A673 (cell line): Measurements from ENCODE around the gene ADAMTS2. TPM values are rescaled to one million over a fixed set of nuclear protein-coding genes. Genes with fewer than 3 reads are reported as not detected.

Experiments used
- BruUV-seq: library from RNA; stranded (reverse); fragments of 400-500 nt; replicated peaks from 2 replicates; lab custom pipeline; 2021; lab: Mats Ljungman, UMichigan
- CTCF ChIA-PET: fragments of 300-600 bp; sonication (Branson Sonifier 250); formaldehyde crosslinking; loops from one replicate; lab custom pipeline; 2022; ENCODE audit warnings: antibody characterized with exemption; lab: Charles Lee
- POLR2A ChIA-PET: fragments of 300-600 bp; sonication (Branson Sonifier 250); formaldehyde crosslinking; loops from one replicate; lab custom pipeline; 2022; ENCODE audit warnings: antibody characterized with exemption; ENCODE audit not compliant: low non-redundant PET; lab: Charles Lee
- DNase-seq: peaks from one replicate; pipeline ENCODE4 v3.0.0-alpha.2; 2015; ENCODE audit warnings: low spot score
- H3K27ac ChIP-seq: fragments of 200-600 bp; sonication (generic); 2 replicates; pipeline ENCODE4 v1.5.1; 2016; ENCODE audit warnings: mixed run types, low read depth, mild to moderate bottlenecking, mixed read lengths, antibody characterized with exemption, low read length; ENCODE audit not compliant: poor library complexity, severe bottlenecking
- H3K27me3 ChIP-seq: fragments of 200-600 bp; sonication (generic); replicated peaks from 2 replicates; pipeline ENCODE4 v1.6.1; 2017; ENCODE audit warnings: mixed run types, low read depth, mild to moderate bottlenecking, mixed read lengths, antibody characterized with exemption, low read length; ENCODE audit not compliant: insufficient read depth, poor library complexity
- H3K36me3 ChIP-seq: fragments of 200-600 bp; sonication (generic); 2 replicates; pipeline ENCODE4 v1.6.1; 2016; ENCODE audit warnings: mixed run types, mild to moderate bottlenecking, mixed read lengths, antibody characterized with exemption, low read length; ENCODE audit not compliant: insufficient read depth, poor library complexity, severe bottlenecking
- H3K4me1 ChIP-seq: fragments of 200-600 bp; sonication (generic); 2 replicates; pipeline ENCODE4 v1.6.1; 2017; ENCODE audit warnings: mixed run types, mild to moderate bottlenecking, mixed read lengths, antibody characterized with exemption, low read length; ENCODE audit not compliant: insufficient read depth, poor library complexity, severe bottlenecking
- H3K4me3 ChIP-seq: fragments of 200-600 bp; sonication (generic); 2 replicates; pipeline ENCODE4 v1.5.1; 2016; ENCODE audit warnings: low read depth, mixed run types, mild to moderate bottlenecking, mixed read lengths, low read length; ENCODE audit not compliant: poor library complexity, severe bottlenecking
- H3K9me3 ChIP-seq: fragments of 200-600 bp; sonication (generic); 2 replicates; pipeline ENCODE4 v1.6.1; 2016; ENCODE audit warnings: mixed run types, low read depth, mild to moderate bottlenecking, mixed read lengths, antibody characterized with exemption, low read length; ENCODE audit not compliant: poor library complexity, severe bottlenecking
- EZH2 ChIP-seq: fragments of 200-600 bp; sonication (generic); IDR thresholded peaks from 2 replicates; pipeline ENCODE4 v1.6.1; 2017; ENCODE audit warnings: borderline replicate concordance, low read depth, mild to moderate bottlenecking, mixed read lengths, antibody characterized with exemption, low read length; ENCODE audit not compliant: poor library complexity, severe bottlenecking
- intact Hi-C: fragments of 100-400 bp; cut with micrococcal nuclease; formaldehyde crosslinking; loops from one replicate; pipeline ENCODE4 v1.10.0; 2022; ENCODE audit not compliant: unreplicated experiment
- total RNA-seq: library from RNA; stranded (reverse); gene quantifications from 2 replicates; pipeline ENCODE4 v1.2.3, GENCODE V29; 2021
- TF ChIP-seq, protein P1 (sequence below): fragments of 300-800, 200-600 bp; sonication (generic); conservative IDR thresholded peaks from 2 replicates; pipeline ENCODE4 v1.5.1; 2017; ENCODE audit warnings: low read depth, mild to moderate bottlenecking, antibody characterized with exemption, low read length, moderate library complexity, mixed read lengths

ADAMTS2 gene
- total RNA-seq, 1 experiment from 2014 or later = 0.39 TPM

DNA sequence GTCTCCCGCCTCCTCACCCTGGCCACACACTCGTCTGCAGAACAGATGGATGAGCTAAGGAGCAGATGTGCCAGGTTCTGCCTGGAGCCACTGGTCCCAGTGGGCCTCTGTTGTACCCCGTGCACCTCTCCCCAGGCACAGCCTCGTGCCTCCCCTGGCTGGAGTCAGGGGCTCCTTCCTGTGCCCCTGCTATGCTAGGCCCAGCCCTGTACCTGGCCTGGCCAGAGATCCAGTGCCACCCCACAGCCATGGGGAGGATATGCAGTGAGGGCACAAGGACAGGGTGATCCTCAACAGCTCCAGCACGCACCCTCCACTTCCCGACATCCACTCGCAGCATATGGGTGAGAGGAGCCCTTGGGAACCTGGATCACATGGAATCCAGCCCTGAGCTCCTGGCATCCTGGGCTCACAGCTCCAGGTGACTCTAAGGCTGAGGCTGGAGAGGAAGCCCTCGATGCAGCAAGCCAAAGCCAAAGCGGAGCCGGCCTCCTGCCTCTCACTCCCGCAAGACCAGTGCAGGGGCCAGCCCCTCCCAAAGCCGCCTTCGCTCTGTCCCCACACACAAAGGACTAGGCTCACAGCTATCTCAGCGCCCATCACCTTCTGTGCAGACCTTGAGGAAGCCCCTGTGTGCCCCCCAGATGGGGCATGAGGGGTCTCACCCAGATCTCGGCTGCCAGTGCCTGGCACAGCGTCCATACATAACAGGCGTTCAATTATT, 23.7 kb upstream of the ADAMTS2 start:
- Histone ChIP-seq H3K4me3 (no peak overlapping the region), H3K27me3 (no peaks in the 10 kb centered on the region), H3K4me1 (no peaks in the 10 kb centered on the region), H3K9me3 (no peaks in the 10 kb centered on the region), H3K36me3 (no peaks in the 10 kb centered on the region), H3K27ac (no peak overlapping the region)
- no TSS peak for BruUV-seq
- CTCF ChIA-PET = no interaction called here
- intact Hi-C loops = no loop called here
- POLR2A ChIA-PET = no interaction called here
- no peak for TF ChIP-seq EZH2
- TF ChIP-seq, protein P1, sequence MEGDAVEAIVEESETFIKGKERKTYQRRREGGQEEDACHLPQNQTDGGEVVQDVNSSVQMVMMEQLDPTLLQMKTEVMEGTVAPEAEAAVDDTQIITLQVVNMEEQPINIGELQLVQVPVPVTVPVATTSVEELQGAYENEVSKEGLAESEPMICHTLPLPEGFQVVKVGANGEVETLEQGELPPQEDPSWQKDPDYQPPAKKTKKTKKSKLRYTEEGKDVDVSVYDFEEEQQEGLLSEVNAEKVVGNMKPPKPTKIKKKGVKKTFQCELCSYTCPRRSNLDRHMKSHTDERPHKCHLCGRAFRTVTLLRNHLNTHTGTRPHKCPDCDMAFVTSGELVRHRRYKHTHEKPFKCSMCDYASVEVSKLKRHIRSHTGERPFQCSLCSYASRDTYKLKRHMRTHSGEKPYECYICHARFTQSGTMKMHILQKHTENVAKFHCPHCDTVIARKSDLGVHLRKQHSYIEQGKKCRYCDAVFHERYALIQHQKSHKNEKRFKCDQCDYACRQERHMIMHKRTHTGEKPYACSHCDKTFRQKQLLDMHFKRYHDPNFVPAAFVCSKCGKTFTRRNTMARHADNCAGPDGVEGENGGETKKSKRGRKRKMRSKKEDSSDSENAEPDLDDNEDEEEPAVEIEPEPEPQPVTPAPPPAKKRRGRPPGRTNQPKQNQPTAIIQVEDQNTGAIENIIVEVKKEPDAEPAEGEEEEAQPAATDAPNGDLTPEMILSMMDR = no peak
- DNase-seq = no peak

DNA sequence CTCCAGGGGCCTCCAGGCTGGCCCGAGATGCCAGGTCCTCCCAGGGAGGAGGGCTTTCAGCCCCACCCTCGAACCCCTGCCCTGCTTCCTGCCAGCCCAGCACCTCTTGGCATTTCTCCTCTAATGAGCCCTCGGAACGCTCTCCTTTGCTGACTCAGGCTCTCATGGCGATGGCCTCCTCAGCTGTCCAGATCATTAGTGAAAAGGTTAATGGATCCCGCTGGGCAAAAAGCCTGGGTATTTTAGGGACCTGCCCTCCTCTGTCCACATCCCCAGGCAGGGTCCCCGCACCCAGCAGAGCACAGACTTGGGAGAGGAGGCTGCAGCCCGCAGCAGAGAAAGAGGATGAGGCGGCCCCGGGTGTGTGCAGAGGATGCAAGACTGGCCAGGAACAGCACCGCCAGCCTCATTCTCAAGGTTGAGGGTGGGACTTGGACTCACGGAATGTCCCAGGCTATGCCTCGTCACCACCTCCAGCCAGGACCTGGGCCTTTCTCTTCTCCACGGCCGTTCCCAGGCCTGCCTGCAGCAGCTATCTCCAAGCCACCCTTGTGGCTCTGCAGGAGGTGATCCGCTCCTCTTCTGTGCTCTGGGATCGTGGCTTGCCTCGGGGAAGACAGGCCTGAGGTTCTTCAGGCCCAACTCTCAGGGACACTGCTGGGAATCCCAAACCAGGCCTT, 23.0 kb upstream of the ADAMTS2 start:
- Histone ChIP-seq H3K9me3 (no peaks in the 10 kb centered on the region), H3K27ac (no peak overlapping the region), H3K4me3 (no peak overlapping the region), H3K4me1 (no peaks in the 10 kb centered on the region), H3K27me3 (no peaks in the 10 kb centered on the region), H3K36me3 (no peaks in the 10 kb centered on the region)
- intact Hi-C loops = no loop called here
- DNase-seq = no peak
- TF ChIP-seq, protein P1 = no peak
- TF ChIP-seq EZH2 = no peak
- ChIA-PET CTCF (no interaction called here), POLR2A (no interaction called here)
- no TSS peak for BruUV-seq

DNA sequence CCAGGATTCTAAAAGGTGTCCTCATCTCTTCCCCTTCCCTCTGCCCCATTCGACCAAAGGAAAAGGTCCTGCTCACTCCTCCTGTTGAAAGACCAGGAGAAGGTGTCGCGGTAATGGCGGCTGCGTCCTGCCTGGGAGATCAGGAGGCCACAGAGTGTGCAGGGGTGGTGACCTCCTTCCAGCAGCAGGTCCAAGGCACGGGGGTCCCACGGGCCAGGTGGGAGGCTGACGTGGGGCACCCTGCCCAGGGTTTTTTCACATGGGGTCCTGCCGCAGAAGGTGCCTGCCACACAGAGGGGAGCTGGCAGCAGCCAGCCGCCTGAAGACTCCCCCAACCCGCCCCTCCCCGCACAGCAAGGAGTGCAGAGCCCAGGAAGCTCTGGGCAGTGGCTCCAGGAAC, 22.2 kb upstream of the ADAMTS2 start:
- ChIA-PET POLR2A (no interaction called here), CTCF (no interaction called here)
- no peak for DNase-seq
- no TSS peak for BruUV-seq
- Histone ChIP-seq H3K4me3 (no peak overlapping the region), H3K9me3 (no peaks in the 10 kb centered on the region), H3K27me3 (no peaks in the 10 kb centered on the region), H3K36me3 (no peaks in the 10 kb centered on the region), H3K27ac (no peak overlapping the region), H3K4me1 (no peaks in the 10 kb centered on the region)
- intact Hi-C loops = no loop called here
- no peak for TF ChIP-seq EZH2
- TF ChIP-seq, protein P1 = no peak
